Cardiac fibroblast (primary cell): ENCODE results near the gene SEPTIN8.
A peak's percentile ranks its signal among the peaks of the same experiment; 100 is the strongest.

Experiments
- DNase-seq, 2 donors: peaks; one replicate each; pipeline versions ENCODE4 v3.0.0 to v3.0.0-alpha.2; 2010; ENCODE audit warnings: low read depth in 2 of 2
- H3K4me3 ChIP-seq, 2 donors: replicated peaks in 1 of 2; 1 replicate in 1 of 2; 2 replicates in 1 of 2; pipeline ENCODE4 v1.5.1; 2011; ENCODE audit warnings: low read depth in 2 of 2, low read length in 2 of 2, mild to moderate bottlenecking in 2 of 2, moderate library complexity in 1 of 2
- CTCF ChIP-seq: IDR thresholded peaks from one replicate; pipeline ENCODE4 v1.5.1; 2011; ENCODE audit warnings: low read depth, mild to moderate bottlenecking, low read length, inconsistent platforms

Gene SEPTIN8

GRCh38 chr5:132777209-132778069, at the start of gene SEPTIN8:
TSS of gene SEPTIN8 (minus strand) at chr5:132777239. CDS start at chr5:132777137, 102 bp downstream.
- peak within 1 kb of the TSS; percentile 64 to 92 for H3K4me3 ChIP-seq
- TF ChIP-seq CTCF: no peak
- DNase-seq: peak; percentile 42 to 49

GRCh38 chr5:132826424-132827082, 49.5 kb upstream of the SEPTIN8 start:
- no peak for DNase-seq
- H3K4me3 ChIP-seq: no peak overlapping the region
- no peak for TF ChIP-seq CTCF

GRCh38 chr5:132825834-132826391, 48.9 kb upstream of the SEPTIN8 start:
- H3K4me3 ChIP-seq: no peak overlapping the region
- TF ChIP-seq CTCF: no peak
- no peak for DNase-seq

GRCh38 chr5:132825033-132825833, 48.2 kb upstream of the SEPTIN8 start:
- DNase-seq: no peak
- no peak for TF ChIP-seq CTCF
- H3K4me3 ChIP-seq: no peak overlapping the region

- no peak overlapping the region for H3K4me3 ChIP-seq
- no peak for DNase-seq
- TF ChIP-seq CTCF: no peak
Measured at GRCh38 chr5:132824426-132824825, 47.4 kb upstream of the SEPTIN8 start.

GRCh38 chr5:132823481-132824050, 46.5 kb upstream of the SEPTIN8 start:
- no peak for TF ChIP-seq CTCF
- H3K4me3 ChIP-seq: no peak overlapping the region
- no peak for DNase-seq
